HG03095 (cell line): ENCODE data around the gene PADI3.
A peak's percentile ranks its signal among the peaks of the same experiment; 100 is the strongest.

Experiments
- ATAC-seq: cut with Tn5 transposase; IDR thresholded peaks from one replicate; pipeline ENCODE4 v1.9.1; 2021; ENCODE audit warnings: moderate library complexity; ENCODE audit not compliant: unreplicated experiment

The PADI3 gene

GRCh38 chr1:17248781-17249180, at the start of gene PADI3:
Gene PADI3 (plus strand): TSS chr1:17249098. CDS start chr1:17249138, 40 bp downstream.
- no peak for ATAC-seq

DNA sequence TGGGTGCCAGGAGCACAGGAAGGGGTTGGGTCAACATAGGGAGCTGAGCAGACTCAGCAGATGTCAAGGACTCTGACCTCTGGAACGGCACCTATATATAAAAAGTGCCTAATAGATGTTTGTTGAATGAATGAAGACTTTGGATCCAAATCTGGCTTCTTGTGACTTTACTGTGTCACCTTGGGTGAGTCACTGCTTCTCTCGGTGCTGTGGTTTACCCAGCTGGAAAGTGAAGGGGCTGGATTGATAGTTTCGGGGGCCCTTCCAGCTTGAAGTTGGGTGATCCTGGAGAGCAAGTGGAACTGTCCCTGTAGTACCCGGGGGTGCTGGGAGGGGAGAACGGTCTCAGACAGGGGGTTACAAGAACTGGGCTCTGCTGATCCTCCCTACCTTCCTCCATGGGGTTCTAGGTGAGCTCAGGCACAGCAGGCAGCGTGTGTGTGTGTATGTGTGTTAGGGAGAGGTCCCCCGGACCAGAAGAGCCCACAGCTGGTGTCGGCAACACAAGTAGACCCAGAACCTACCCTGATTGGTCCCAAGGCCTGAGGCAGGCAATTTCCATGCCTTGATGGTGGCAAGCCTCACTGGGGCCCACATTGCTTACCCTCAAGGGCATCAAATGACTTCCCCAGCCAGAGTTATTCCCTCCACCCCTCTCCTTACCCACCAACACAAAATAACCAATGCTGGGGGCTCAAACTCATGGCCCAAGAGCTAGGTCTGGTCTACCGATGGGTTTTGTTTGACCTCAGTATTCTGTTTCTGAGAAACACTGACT, 49.4 kb upstream of the PADI3 start:
- no peak for ATAC-seq

GRCh38 chr1:17200246-17200645, 48.7 kb upstream of the PADI3 start:
- no peak for ATAC-seq

DNA sequence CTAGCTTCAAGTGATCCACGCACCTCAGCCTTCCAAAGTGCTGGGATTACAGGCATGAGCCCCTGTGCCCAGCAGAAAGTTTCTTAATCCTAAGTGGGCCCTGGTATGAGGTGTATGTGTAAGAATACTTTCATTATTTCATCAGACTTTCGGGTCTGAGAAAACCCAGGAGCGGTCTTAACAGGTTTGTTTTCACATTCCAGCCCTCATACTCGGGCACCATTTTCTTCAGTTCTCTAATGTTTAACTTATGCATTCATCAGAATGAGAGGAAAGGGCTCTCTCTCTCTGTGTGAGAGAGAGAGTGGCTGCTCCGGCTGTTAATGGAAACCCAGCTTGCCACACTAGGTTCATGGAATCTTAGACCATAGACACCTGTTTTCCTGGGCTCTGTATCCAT, 48.1 kb upstream of the PADI3 start:
- no peak for ATAC-seq

- ATAC-seq = no peak
Measured at GRCh38 chr1:17201201-17202021, 47.5 kb upstream of the PADI3 start.

GRCh38 chr1:17204546-17205440, 44.1 kb upstream of the PADI3 start, which contains the start of gene PADI1:
Gene PADI1 (plus strand): TSS chr1:17205128. CDS start chr1:17205218, 90 bp downstream.
- no peak for ATAC-seq

DNA sequence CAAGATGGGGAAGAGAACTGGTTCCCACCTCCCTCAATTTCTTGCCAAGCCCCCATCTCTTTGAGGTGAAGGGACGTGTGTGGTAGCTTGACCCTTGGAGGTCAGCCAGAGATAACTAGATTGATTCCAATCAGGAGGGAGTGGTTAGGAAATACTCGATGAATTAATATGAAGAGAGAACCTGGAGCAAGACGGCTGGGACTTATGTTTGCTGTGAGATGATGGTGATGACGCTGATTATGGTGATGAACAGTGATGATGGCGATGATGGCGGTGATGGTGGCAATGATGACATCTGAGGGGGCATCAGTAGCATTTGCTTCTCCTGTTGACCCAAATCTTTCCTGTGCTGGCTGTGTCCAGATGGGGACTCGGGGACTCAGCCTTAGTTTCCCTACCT, 43.2 kb upstream of the PADI3 start:
- no peak for ATAC-seq

GRCh38 chr1:17206196-17206595, 42.7 kb upstream of the PADI3 start:
- no peak for ATAC-seq

- ATAC-seq = no peak
Measured at GRCh38 chr1:17207046-17207445, 41.9 kb upstream of the PADI3 start.

DNA sequence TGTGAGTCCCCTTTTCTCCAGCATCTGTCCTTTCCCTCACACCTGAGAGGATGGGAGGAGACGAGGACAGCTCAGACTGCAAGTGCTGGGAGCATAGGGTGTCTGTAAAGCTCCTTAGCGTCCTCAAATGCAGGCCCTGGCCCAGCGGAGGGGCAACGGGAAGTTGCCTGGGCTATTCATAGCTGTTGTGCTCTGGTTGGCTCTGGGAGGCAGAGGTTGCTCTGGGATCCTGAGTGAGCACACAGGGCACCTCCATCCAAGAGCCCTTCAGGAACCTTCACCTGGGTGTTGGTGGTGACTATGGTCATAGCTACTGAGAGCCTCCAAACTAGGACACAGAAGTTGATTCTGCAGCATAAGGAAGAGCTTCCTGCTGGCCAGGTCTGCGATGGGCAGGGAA, 41.4 kb upstream of the PADI3 start:
- ATAC-seq = no peak

GRCh38 chr1:17207966-17208418, 40.9 kb upstream of the PADI3 start:
- peak; percentile 71 for ATAC-seq

DNA sequence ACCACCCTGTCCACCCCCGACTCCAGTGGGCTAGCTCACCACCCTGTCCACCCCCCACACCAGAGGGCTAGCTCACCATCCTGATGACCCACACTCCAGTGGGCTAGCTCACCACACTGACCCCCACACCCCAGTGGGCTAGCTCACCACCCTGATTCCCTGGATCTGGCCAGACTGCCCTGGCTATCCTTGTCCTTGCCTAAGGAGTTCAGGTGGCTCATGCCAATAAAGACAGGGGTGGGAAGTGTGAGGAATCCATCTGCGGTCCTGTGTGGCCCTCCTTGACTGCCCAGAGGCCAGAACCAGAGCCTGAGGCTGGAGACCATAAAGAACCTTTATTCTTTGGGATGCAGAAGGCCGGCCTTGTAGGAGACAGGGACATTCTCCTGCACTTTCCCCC, 40.4 kb upstream of the PADI3 start:
- no peak for ATAC-seq

- ATAC-seq = no peak
Measured at GRCh38 chr1:17209430-17209829, 39.5 kb upstream of the PADI3 start.

- ATAC-seq = no peak
Measured at GRCh38 chr1:17210176-17210575, 38.7 kb upstream of the PADI3 start.

DNA sequence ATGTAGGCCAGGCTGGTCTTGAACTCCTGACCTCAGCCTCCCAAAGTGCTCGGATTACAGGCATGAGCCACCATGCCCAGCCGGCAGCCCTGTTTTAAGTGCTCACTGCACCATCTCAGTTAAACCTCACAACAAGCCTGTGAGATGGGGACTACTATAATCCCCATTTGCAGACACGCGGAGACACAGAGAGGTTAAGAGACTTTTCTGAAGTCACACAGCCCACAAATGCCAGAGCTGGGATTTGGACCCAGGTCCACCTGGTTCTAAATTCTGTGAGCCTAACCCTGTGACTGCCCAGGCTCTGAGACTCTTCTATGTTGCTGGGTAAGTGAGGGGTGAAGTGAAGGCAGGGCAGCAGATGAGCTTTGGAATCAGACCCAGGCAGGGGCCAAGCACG, 37.5 kb upstream of the PADI3 start:
- ATAC-seq = no peak

GRCh38 chr1:17212009-17212408, 36.9 kb upstream of the PADI3 start:
- no peak for ATAC-seq

GRCh38 chr1:17212487-17213121, 36.3 kb upstream of the PADI3 start:
- no peak for ATAC-seq

- no peak for ATAC-seq
Measured at GRCh38 chr1:17213148-17213781, 35.6 kb upstream of the PADI3 start.

DNA sequence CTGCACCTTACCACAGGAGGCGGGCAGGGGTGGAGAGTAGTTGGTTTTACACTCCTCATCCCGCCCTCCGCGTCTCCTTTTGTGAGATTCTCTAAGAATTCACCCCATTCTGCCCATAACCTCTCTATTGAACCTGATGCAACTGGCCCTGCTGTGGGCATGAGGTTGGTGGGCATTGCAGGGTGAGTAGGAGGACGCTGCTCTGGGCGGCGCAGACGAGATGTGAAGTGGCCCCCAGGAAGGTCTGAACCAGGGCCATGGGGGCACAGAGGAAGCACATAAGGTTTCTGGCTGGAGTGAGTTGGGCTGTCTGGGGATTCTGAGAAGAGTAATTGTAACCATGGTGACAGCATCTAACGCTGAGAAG, 35.1 kb upstream of the PADI3 start:
- ATAC-seq = no peak

GRCh38 chr1:17214876-17215544, 33.9 kb upstream of the PADI3 start:
- ATAC-seq = no peak
